ENCODE results near the gene RBM24.

The RBM24 gene

GRCh38 chr6:17281100-17281496, at the start of gene RBM24:
Gene RBM24 (plus strand): TSS chr6:17281361. CDS start chr6:17281582, 221 bp downstream.
- DNase-seq = no peak

- DNase-seq = no peak
These were observed 47.6 kb upstream of the RBM24 start for GRCh38 chr6:17233531-17233930.

GRCh38 chr6:17237246-17237645, 43.9 kb upstream of the RBM24 start:
- DNase-seq = no peak

- no peak for DNase-seq
These were observed 41.9 kb upstream of the RBM24 start for GRCh38 chr6:17239260-17239659.

GRCh38 chr6:17240803-17241500, 40.2 kb upstream of the RBM24 start:
- DNase-seq = no peak

- DNase-seq = no peak
These were observed 39.1 kb upstream of the RBM24 start for GRCh38 chr6:17242087-17242486.

GRCh38 chr6:17250237-17250636, 30.9 kb upstream of the RBM24 start:
- DNase-seq = no peak

- DNase-seq = no peak
These were observed 29.2 kb upstream of the RBM24 start for GRCh38 chr6:17251953-17252352.

GRCh38 chr6:17258749-17259148, 22.4 kb upstream of the RBM24 start:
- DNase-seq = no peak

GRCh38 chr6:17265570-17265969, 15.6 kb upstream of the RBM24 start:
- DNase-seq = no peak

GRCh38 chr6:17267566-17267965, 13.6 kb upstream of the RBM24 start:
- DNase-seq = no peak

GRCh38 chr6:17268114-17268513, 13.0 kb upstream of the RBM24 start:
- no peak for DNase-seq

GRCh38 chr6:17269840-17270239, 11.3 kb upstream of the RBM24 start:
- DNase-seq = no peak

GRCh38 chr6:17271628-17272027, 9.5 kb upstream of the RBM24 start:
- DNase-seq = no peak

GRCh38 chr6:17276766-17277165, 4.4 kb upstream of the RBM24 start:
- DNase-seq = no peak

GRCh38 chr6:17277256-17277655, 3.9 kb upstream of the RBM24 start:
- no peak for DNase-seq

- DNase-seq = no peak
These were observed 2.7 kb upstream of the RBM24 start for GRCh38 chr6:17278289-17279063.

GRCh38 chr6:17280138-17280537, 1.0 kb upstream of the RBM24 start:
- DNase-seq = no peak

- no peak for DNase-seq
These were observed 540 bp upstream of the RBM24 start for GRCh38 chr6:17280552-17281090.

- no peak for DNase-seq
These were observed 628 bp downstream of the RBM24 start for GRCh38 chr6:17281497-17282481.

GRCh38 chr6:17283074-17283473, 1.9 kb downstream of the RBM24 start:
- no peak for DNase-seq

GRCh38 chr6:17289630-17290061, 8.5 kb downstream of the RBM24 start:
- DNase-seq = no peak

GRCh38 chr6:17291778-17292177, 10.6 kb downstream of the RBM24 start:
- DNase-seq = no peak

Measured in activated CD4-positive, alpha-beta T cell treated with anti-CD3 and anti-CD28 coated beads, Interleukin-2, amount 50 U/mL, for 1 hour (primary cell).